GM18526 (cell line): Measurements from ENCODE around the gene AGAP3.

ENCODE experiments used
- POLR2A ChIP-seq: IDR thresholded peaks from 3 replicates; pipeline ENCODE4 v1.6.1; 2011; ENCODE audit not compliant: insufficient read length; ENCODE audit errors: extremely low read depth

AGAP3 gene

GRCh38 chr7:151088019-151088855 is 2.0 kb downstream of the AGAP3 start:
- no peak for TF ChIP-seq POLR2A

- no peak for TF ChIP-seq POLR2A
These were observed 2.8 kb downstream of the AGAP3 start for GRCh38 chr7:151088856-151089699.

GRCh38 chr7:151089893-151090730 is 3.8 kb downstream of the AGAP3 start:
- no peak for TF ChIP-seq POLR2A

GRCh38 chr7:151091003-151091402 is 4.7 kb downstream of the AGAP3 start:
- no peak for TF ChIP-seq POLR2A

- TF ChIP-seq POLR2A: no peak
These were observed 5.2 kb downstream of the AGAP3 start for GRCh38 chr7:151091431-151091830.

GRCh38 chr7:151091988-151092387 is 5.7 kb downstream of the AGAP3 start:
- no peak for TF ChIP-seq POLR2A

GRCh38 chr7:151093748-151094147 is 7.5 kb downstream of the AGAP3 start:
- TF ChIP-seq POLR2A: no peak

GRCh38 chr7:151094675-151095074 is 8.4 kb downstream of the AGAP3 start:
- no peak for TF ChIP-seq POLR2A

GRCh38 chr7:151095123-151095797 is 9.0 kb downstream of the AGAP3 start:
- no peak for TF ChIP-seq POLR2A

- no peak for TF ChIP-seq POLR2A
These were observed 9.7 kb downstream of the AGAP3 start for GRCh38 chr7:151095828-151096475.

GRCh38 chr7:151099486-151100211 is 13.4 kb downstream of the AGAP3 start:
- no peak for TF ChIP-seq POLR2A

- TF ChIP-seq POLR2A: no peak
These were observed 14.6 kb downstream of the AGAP3 start for GRCh38 chr7:151100921-151101320.

GRCh38 chr7:151101621-151102396 is 15.5 kb downstream of the AGAP3 start:
- no peak for TF ChIP-seq POLR2A
